GM19025 (cell line): ENCODE data around the gene SLC35F4.
A peak's percentile ranks its signal among the peaks of the same experiment; 100 is the strongest.

Experiments
- ATAC-seq: cut with Tn5 transposase; IDR thresholded peaks from one replicate; pipeline ENCODE4 v1.9.1; 2021; ENCODE audit warnings: mild to moderate bottlenecking, low read depth, moderate library complexity; ENCODE audit not compliant: unreplicated experiment

SLC35F4 gene

GRCh38 chr14:57851354-57851753 is 14.5 kb downstream of the SLC35F4 start:
- ATAC-seq: no peak

GRCh38 chr14:57848786-57849185 is 17.1 kb downstream of the SLC35F4 start:
- ATAC-seq: no peak

DNA sequence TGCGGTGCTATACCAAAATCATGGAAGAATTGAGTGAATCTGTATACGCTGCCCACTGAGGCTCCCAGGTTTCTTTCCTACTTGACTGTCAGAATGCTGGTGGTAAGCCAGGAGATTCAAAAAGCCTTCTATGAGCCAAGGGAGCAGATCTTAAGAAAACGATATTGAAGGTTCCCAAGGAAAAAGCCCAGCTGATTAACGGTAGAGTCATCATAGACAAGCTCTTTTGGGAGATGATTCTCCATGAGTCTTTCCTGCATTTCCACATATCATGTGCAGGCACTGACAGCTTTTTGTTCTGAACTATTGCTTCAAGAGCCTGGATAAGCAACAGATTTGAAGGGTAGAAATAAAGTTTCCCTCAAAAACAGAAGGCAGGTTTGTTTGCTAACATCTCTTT is 17.5 kb downstream of the SLC35F4 start:
- ATAC-seq: no peak

DNA sequence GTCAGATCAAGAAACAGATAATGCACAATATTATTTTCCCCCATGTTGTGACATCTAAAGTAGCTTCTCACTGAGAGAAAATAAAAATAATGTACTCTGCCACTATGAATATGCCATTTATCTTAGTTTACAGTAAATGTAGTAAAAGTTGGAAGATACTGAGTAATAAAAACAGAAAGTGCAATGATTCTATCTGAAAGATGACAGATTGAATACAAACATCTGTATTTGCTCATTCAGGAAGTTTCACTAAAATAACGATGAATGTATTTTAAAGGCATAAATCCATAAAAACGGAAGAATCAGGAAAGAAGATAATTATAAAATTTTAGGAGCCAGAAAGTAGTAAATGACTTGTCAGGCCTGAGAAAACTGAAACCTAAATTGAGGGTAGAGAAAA is 18.2 kb downstream of the SLC35F4 start:
- ATAC-seq: no peak

DNA sequence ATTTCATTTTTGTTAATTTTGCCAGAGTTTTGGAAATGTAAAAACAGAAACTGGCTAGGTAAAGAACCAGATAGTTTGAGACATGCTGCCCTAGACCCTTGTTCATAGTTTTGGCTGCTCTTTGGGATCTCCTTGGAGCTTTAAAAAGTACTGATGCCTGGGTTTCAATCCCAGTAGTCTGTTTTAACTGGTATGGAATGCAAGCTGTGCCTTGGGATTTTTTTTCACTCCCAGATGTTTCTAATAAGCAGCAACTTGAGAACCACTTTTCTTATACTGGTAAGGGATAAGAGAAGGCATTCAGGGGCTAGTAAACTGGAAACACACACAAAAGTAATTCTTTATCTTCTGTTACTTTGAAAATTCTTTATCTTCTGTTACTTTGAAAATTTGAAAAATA is 18.8 kb downstream of the SLC35F4 start:
- ATAC-seq: no peak

GRCh38 chr14:57846596-57846995 is 19.3 kb downstream of the SLC35F4 start:
- ATAC-seq: no peak

- ATAC-seq: no peak
These were observed 19.9 kb downstream of the SLC35F4 start for GRCh38 chr14:57845802-57846531.

DNA sequence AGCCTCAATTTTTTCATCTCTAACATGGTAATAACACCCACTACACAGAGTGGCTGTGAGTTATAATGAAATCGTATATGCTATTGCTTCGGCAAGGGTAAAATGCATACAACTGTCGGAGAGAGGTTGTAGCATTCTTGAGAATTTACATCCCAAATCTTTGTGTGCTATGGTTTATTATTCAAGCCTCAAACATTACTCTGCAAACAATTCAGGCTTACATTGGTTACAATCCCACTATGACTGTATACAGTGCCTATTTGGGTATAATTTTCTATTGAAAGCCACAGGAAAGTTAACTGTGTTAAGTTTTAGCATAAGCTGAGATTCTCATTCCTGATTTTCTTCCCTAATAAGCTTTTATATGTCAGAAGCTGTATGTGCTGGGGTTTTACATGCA is 20.6 kb downstream of the SLC35F4 start:
- ATAC-seq: no peak

DNA sequence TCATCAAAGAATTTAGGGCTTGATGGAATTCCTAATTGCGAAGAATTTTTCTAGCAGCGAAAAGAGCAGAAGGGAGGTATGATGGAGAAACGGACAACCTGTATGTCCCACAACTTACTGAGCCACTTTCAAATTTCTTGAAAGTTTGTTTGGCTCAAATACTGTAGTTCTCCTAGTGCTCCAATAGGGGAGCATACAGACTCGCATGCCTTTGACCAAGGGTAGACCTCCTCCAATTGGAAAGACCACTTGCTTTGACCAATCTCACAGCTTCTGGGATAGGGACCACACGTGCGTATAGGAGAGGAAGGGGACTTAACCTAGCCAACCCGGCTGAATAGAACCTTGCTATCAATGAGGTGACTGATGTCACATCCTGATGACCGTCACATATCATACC is 28.6 kb downstream of the SLC35F4 start:
- no peak for ATAC-seq

GRCh38 chr14:57835766-57836165 is 30.1 kb downstream of the SLC35F4 start:
- no peak for ATAC-seq

DNA sequence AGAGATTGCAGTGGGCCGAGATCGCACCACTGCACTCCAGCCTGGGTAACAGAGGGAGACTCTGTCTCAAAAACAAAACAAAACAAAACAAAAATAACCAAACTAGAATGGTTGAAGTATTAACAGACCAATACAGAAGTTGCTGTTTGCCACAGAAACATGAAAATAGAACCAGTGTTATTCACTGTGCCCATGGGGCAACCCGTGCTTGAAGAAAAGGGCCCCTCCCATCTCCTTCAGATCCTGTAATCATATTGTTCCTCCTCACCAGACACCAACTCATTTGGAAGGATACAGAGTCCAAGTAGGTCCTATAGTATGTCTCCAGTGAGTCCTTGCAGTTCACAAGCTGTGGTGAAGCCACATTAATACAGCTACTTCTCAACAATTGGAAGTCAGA is 30.9 kb downstream of the SLC35F4 start:
- no peak for ATAC-seq

- ATAC-seq: no peak
These were observed 31.8 kb downstream of the SLC35F4 start for GRCh38 chr14:57834001-57834598.

GRCh38 chr14:57833323-57833722 is 32.6 kb downstream of the SLC35F4 start:
- ATAC-seq: no peak

DNA sequence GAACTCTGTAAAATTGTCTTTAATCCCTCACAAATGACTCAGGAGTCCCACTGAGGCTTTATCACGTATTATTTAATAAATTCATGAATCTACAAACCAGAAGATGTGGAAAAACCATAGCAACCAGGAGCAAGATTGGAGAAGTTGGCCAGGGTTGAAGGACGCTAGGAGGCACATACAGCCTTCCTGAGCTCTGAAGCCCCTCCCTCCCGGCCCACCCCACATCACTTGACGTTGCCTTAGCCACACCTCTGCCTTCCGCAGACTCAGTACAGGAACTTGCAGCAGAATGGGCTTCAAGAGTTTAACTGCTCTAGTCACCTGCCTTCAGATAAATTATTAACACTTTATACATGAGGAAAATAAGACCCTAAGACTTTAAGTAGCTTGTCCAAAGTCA is 33.9 kb downstream of the SLC35F4 start:
- no peak for ATAC-seq

- ATAC-seq: no peak
These were observed 37.2 kb downstream of the SLC35F4 start for GRCh38 chr14:57828713-57829112.

GRCh38 chr14:57823015-57823660 is 42.8 kb downstream of the SLC35F4 start:
- no peak for ATAC-seq

DNA sequence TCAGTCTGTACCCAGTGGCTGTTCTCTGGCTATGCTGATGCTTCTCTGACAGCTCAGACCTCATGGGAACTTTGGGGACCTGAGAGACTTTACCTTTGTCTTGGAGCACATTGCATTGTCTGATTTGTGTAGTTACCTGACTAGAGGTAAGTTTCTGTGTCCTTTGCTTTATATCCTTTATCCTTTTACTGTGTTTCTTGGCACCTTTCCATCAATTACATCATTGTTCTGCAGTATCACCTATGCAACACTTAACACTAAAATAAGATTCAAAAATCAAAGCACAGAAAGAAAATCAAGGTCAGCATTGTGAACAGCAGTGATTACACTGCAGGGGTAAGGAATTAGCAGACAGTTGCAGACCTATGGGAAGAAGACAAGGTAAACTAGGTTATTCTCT is 43.8 kb downstream of the SLC35F4 start:
- no peak for ATAC-seq

- ATAC-seq: no peak
These were observed 45.3 kb downstream of the SLC35F4 start for GRCh38 chr14:57820581-57820980.

DNA sequence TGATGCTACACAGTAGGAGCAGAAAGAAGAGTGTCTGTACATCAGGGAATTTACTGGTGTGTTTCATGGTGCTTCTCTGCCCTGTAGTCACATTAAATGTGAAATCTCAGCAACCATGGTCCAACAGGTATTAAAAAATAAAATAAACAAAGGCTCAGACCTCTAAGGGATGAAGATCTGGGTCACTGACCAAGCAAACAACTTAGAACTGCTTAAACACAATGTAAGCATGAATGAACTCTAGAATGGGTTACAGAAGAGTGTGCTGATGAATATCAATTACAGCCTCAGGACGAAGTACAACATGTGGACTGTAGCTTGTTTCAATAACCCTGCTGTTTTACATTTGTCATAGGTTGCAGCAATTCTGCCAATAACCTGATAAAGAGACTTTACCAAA is 47.4 kb downstream of the SLC35F4 start:
- no peak for ATAC-seq

DNA sequence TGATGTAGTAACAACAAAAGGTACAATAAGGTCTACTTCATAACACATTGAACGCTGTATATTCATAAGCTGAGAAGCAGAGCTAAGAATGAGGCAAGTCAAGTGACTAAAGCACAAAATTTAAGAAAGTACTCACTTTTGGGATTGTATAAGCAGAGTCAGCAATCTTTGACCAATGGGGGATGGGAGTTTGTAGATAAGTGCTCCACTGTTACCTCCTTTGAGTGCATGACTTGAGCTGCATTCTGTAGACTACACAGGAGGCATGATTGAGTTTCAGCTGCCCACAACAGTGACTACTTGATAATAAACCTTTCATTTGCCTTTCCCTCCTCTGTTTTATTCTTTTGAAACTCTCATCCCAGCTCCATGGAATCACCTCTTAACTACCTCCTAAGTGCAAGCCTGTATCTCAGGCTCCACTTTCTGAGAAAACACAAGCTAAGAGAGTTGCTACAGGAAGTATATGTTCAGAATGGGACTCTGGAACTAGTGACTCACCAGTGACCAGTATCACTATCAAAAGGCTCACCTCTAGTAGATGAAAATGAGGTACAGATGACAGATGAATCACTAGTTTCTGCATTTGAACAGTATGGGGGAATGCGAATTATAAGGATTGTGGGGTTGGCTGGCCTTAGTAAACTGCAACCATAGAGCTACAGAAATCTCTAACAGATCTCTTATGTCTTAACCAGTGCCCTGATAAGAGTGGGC is 49.2 kb downstream of the SLC35F4 start:
- ATAC-seq: peak; percentile 79

DNA sequence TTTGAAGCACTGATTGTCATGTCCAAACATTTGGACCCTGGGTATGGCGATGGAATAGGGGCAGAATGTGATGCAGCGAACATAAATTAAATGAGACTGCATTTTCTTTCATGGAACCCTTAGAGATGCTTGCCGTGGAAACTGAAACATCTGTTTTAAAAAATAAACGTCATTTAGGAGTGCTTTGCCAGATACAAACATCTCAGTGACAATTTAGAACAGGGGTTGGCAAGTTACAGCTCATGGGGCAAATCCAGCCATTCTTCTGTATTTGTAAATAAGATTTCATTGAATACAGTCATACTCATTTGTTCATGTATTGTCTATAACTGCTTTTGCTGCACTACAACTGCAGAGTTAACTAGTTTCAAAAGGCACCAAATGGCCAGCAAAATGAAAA is 51.2 kb downstream of the SLC35F4 start:
- no peak for ATAC-seq
